ENCODE results near the gene ENTREP3.

The ENTREP3 gene

DNA sequence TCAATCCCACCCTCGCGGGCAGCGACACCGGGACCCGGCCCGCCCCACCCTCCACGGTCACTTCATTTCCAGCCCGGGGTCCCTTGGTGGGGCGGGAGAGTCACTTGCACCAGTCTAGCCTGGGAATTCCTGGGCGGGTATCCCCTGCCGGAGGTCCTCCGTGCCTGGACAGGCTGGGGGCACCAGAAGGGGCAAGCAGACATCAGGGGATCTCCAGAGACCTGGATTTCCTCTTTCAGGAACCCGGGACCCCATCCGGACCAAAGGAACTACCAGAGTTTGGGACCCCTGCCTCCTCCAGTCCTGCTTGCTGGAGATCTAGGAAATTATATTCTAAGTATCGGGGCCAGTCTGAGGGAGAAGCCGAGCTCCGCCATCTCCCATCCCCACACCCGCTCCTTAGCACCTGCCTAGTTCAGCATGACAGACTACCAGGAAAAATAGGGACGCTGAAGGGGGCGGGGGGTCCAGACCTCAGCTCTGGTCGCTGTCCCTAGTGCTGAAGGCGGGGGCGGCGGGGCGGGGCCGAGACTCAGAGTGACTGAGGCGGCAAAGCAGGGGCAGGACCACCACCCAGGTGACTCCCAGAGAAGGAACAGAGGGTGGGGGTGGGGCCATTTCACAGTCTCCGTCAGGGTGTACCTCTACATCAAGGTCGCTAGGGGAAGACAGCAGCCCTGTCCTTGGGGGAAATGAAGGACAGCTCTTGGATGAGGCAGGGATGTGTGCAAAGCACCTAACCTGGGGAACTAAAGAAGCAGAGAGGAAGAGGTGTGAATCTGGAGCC, 22.8 kb upstream of the ENTREP3 start:
- peak; percentile 71 for DNase-seq (ENCODE audit: low read depth, low spot score)

DNA sequence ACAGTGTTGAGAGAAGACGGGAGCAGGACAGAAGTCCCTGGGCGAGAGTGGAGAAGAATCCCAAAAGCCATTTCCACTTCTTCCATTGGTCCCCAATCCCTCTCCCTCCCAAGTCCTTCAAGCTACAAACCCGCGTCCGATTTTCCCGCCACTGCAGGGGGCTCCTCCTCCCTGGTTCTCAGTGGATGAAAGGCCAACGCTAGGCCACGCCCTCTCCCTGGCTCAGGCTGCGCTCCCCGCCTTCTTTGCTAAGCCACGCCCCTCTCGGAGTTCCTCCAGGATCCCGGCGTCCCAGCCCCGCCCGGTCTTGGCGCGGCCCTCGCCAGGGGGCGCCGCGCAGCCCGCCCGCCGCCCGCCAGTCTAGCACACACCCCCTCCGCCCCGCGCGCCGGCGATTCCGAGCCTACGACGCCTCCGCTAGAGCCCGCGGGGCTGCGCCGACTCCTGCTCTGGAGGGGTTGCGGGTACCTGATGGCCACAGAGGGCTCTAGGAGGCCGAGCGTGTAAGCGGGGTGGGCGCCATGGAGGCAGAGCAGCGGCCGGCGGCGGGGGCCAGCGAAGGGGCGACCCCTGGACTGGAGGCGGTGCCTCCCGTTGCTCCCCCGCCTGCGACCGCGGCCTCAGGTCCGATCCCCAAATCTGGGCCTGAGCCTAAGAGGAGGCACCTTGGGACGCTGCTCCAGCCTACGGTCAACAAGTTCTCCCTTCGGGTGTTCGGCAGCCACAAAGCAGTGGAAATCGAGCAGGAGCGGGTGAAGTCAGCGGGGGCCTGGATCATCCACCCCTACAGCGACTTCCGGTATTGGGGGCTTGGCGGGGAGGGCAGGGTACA, 22.0 kb upstream of the ENTREP3 start, which contains the start of gene HCN3:
Gene HCN3, plus strand, starts transcription at position 394 of the 832 bp plus-strand sequence. Its CDS starts 128 bp downstream, at position 522.
- DNase-seq (ENCODE audit: low read depth, low spot score), result peak; percentile 99

DNA sequence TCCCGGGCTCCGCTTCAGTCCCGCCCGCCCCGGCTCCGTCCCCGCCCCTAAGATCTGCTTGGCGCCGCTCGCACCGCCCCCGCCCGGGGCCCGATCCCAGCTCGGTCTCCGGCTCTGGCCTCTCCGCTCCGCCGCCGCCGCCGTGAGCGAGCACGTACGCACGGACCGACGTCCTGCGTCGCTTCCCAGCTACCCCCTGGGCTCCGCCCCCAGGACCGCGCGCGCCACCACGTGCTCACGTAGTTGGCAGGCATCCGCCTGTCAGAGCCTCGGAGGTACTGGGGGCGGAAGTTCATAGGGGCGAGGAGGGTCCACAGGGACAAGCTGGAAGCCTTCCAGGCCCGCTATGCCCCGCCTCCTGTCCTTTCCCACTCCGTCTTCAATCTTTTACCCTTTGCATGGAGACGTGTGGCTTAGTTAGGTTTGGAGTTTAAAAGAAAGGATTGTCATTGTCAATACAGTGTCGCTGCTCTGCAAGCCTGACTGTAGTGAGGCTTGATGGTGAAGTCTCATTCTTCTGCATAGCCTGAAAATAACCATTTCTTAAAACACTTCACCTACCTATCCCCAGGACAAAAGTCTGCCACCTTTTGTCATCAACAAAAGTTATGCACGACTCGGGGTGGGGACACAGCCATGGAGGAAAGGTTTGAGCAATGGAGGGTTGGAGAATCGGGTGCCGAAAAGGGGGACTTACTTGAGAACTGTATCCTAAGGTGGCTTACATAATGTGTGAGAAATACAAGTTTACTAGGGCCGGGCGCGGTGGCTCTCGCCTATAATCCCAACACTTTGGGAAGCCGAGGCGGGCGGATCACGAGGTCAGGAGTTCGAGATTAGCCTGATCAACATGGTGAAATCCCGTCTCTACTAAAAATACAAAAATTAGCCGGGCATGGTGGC, 18.3 kb upstream of the ENTREP3 start, which contains the start of gene CLK2:
Gene CLK2, minus strand, starts transcription at position 162 of the 903 bp plus-strand sequence. CDS start 2,527 bp downstream, outside the sequence.
- peak; percentile 98 for DNase-seq (ENCODE audit: low read depth, low spot score)

DNA sequence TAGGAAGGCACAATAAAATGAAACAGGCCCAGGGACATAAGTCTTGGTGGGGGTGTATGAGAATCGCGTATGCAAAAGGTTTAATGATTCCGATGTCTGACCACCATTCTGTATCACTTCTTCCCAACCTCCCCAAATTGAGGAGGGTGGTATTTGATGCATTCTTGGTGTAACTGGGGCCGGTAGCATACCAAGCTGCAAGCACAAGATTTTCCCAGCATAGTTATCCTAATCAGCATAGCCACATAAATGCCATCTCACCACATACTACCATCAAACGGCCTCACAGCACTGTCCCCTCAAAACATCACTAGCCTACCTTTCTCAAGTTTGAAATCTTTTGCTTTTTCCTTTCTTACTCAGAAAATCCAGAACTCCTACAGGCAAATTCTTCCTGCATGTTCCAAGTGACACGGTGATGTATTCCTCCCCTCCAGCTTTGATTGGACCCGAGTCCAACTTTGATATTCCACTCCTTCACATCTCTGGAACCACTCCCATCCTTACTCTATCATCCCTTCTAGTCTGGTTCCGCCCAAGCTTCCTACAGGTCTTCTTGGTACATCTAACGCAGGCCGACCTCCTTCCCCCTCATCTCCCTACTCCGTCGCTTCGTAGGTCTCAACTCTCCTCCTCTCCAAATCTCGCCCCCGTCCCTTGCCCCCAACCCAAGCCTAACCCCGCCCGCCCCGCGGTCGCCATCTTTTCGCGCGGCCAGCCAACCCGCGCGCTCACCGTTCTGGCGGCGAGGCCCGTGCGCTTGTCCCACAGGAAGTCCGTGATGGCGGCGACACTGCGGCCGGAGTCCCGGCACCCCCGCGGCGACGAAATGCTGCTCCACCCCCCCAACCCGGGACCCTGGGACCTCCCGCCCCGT, 17.4 kb upstream of the ENTREP3 start:
- DNase-seq (ENCODE audit: low read depth, low spot score), result peak; percentile 77

DNA sequence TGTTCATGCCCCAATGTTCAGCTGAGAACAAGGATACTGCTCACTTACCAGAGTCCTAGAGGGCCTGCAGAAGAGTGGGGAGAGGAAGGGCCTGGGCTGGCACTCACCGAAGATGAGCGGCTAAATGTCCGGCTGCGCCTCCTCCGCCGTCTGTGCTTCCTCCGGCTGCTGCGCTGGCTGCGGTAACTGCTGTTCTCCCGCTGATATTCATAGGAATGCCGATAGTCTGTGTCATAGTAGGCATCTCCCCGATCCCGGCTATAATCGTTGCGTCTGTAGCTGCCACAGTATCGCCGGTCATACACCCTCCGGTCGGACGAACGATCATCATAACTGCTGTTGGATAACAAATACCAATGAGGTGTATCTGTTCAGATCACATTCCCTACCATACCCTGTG, 14.1 kb upstream of the ENTREP3 start:
- no peak for DNase-seq (ENCODE audit: low read depth, low spot score)

DNA sequence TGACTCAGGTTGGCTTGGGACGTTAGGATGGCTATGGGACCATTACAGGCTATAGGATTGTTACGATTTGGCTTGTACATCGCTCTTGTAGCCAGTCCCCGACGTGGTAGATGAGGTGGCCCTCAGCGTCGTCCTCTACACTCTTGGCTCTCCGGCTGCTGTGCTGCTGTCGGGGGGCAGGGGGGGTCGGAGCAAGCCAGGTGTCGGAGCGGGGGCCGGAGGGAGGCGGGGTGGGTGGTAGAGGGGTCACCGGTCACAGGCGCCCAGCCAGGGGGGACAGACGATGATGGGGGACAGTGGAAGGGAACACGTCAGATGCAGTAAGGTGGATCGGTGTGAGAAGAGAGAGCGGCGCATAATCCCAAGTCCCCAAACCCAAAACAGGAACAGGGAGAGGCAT, 13.3 kb upstream of the ENTREP3 start:
- DNase-seq (ENCODE audit: low read depth, low spot score), result no peak

DNA sequence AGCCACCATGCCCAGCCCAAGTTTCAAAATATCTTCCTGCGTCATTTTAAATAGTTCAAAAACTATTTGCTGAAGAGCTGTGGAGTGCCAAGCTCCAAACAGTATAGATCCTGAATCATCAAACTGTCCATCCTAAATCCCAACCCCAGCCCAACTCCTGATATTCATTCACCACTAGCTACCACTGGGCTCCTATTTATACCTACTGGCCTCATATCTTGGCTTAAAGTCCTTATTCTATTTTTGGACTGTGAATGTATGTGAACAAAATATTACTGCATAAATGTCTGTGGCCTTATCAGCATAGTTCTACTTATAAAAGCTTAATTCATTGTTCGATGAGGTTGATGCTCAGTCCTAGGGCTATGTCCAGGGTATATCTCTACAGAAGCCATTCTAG, 12.1 kb upstream of the ENTREP3 start:
- no peak for DNase-seq (ENCODE audit: low read depth, low spot score)

DNA sequence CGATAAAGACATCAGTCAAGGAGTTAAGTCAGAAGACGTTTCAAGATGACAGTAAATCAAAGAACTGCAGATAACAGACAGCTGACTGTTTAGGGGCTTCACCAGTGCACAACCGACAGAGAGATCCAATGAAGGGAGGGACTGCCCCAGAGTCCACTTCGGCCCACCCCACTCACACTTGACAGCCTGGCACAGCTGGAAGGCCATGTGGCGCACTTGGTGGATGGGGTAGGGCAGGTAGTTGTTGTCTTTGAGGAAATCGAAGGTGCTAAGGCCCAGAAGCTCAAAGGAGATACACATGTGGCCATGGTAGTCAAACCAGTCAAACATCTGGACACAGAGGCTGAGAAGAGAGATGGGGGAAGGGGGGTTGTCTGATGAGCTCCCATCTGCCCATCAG, 11.3 kb upstream of the ENTREP3 start:
- DNase-seq (ENCODE audit: low read depth, low spot score), result no peak

DNA sequence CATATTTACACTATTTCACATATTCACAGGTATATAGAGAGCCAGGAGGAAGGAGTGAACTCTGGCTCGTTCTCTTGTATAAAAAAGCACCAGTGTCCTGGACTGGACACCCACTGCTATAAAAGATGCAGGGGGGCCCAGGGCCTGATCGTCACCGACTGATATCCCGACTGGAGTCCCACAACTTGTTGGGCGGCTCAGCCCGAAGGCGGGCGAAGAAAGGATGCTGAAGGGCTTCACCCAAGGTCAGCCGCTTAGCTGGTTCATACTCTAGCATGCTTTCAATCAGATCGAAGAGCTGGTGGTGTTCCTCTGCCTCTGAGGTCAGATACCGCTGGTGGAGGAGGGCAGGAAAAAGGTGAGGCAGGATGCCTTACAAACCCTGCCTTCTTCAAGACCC, 7.8 kb upstream of the ENTREP3 start:
- no peak for DNase-seq (ENCODE audit: low read depth, low spot score)

DNA sequence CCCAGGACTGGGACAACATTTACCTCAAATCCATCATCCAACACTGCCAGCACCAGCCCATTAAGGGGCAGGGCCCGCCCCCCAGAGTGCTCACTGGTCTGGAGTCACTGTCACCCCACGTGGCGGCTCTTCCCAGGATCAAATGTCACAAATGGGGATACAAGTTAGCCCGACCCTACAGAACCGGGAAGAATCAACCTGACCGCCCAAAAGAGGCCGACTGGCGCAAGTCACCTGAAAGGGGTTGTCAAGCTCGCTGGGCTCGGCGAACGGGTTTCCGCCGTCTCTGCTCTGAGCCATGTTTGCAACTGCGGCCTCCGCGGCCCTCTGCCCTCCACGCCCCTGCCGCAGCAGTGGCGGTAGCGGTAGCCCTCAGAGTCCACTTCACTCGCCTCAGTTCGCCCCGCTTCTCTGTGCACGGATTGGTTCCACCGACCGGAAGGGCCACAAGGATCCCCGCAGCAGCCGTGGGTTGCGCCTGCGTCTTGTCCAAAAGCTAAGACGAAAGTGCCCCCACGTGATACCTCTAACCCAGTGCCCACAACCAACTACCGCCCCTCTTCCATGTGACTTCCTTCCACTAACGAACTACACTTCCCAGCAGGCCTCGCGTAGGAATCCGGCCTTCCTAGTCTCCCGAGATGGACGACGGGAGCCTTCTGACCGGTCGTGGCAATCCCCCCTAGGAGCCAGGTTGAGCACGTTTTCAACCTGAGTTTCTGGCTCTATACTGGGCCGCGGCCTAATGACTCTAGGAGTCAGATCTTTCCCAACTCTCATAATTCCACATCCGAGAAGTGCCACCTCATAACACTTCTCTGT, 6.8 kb upstream of the ENTREP3 start, which contains the start of gene SCAMP3:
Gene SCAMP3, minus strand, starts transcription at position 509 of the 822 bp plus-strand sequence. Its CDS starts 209 bp downstream, at position 300.
- DNase-seq (ENCODE audit: low read depth, low spot score), result peak; percentile 99

DNA sequence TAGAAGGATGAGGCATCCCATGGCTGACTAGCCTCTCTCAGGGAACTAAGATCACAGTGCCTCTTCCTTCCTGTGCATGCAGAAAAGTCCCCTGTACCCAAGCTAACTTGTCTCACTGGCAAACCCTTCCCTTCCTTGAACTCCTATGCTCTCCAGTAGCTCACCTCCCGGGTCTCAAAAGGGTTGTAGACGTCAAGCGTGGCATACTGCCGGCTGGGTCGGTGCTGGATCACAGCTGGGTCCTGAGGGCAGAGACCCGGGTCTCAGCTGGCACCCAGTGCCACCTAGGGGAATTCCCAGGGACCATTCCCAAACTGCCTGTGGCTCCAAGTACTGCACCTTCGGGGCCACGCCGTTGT, 6.2 kb upstream of the ENTREP3 start:
- DNase-seq (ENCODE audit: low read depth, low spot score), result no peak

DNA sequence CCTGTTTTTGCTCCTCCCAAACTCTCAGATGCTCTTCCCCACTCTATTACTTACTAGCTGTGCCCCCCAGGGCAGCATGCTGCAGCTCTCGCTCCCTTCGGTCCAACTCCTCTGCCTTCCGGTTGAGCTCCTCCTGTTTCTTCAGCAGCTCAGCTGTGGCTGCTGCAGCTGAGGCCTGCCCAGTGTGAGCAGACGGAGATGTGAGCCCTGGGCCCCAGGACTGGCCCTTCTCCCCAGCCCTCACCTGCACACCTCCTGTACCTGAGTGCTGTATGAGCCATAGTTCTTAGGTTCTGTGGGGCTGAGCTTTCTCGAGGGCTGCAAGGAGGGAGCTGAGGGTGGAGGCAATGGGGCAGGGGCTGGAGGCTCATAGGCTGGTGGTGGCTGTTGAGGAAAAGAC, 5.0 kb upstream of the ENTREP3 start:
- DNase-seq (ENCODE audit: low read depth, low spot score), result no peak

DNA sequence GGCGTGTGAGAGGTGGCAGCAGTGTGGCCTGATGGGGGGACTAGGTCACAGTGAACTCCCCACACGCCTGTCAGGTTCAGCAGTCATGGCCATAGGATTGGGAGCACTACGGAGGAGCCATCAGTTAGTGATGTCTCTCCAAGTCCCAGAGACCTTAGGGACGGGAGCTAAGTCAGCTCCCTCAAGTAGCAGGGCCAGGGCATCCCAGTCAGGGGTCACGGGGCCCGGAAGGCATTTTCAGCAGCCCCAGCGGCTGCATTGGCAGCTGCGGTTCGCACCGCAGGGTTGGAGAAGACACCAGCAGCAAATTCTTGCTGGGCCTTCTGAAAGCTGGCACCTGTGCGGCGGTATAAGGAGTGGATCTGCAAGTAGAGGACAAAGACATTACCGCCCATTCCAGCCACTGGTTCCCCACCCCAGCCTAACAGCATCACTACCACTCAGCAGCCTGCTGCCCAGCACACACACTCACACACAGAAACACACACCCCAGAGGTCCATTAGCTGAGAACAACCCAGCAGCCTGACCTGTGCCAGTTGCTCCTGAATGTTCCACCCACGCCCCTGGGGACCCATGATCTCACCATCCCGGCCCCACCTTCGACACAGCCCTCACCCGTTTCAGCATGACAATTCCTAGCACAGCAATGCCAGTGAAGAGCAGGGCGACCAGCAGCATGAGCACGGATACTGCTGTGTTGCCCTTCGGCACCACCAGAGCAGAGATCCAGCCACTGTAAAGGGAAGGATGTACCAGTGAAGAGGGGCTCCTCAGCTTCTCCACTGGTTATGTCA, 972 bp upstream of the ENTREP3 start:
- DNase-seq (ENCODE audit: low read depth, low spot score), result no peak

DNA sequence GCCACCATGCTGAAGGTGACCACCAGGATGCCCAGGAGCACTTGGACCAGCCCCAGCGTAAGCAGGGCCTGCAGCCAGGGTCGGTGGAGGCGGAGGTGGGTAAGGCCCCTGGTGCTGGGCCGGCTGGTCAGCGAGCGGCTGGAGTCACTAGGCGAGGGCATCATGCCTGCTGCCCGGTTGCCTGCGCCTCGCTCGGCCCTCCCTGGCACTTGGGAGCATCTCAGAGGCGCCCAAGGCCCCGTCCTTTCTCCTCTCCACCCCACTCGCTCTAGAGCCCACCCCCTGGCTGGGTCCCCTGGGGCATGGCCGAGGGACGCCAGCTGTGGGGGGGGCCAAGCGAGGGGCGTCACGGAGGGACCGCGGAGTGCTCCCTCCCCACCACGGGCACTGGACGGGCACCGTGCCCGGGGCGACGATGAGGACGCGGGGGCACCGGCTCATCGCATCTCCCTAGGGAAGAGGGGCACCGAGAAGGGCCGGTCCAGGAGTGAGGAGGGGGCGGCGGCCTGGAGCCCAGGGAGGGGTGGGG, 505 bp downstream of the ENTREP3 start:
- DNase-seq (ENCODE audit: low read depth, low spot score), result peak; percentile 55

DNA sequence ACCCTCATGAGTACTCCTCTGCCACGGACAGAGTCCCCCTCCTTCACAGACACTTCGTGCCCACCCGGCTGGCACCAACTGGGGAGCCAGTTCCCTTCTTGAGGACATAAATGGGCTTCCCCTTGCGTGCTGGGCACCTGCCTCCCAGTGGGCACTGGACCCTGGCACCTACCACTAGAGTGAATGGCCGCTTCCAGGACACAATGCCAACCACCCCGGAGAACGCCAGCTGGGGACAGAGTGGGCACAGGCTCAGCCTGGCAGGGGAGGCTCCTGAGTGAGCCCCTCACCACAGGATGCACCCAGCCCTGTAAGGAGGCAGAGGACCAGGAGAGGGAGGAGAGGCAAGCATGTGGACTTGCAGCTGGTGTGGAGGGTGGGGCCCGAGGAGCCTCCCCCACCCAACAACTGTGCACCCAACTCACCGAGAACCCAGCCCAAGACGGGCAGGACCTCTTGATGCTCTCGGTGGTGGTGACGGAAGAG, 1.0 kb downstream of the ENTREP3 start:
- no peak for DNase-seq (ENCODE audit: low read depth, low spot score)

DNA sequence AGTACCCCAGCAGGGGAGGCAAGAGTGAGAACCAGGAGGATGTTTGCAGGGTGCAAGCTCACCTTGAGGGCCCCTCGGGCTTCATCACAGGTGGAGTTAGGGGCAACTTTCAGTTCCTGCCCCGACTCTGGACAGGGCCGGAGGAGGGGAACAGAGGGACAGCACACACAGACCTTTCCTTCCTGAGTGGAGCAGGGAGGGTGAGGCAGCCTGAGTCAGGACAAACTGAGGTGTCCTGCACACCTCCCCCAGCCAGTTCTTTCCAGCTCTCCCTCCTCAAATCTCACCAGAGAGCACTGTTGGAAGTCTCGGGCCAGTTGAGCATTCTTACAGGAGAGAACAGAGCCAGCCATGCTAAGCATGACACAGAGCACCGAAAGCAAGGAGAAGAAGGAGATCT, 1.5 kb downstream of the ENTREP3 start:
- peak; percentile 34 for DNase-seq (ENCODE audit: low read depth, low spot score)

DNA sequence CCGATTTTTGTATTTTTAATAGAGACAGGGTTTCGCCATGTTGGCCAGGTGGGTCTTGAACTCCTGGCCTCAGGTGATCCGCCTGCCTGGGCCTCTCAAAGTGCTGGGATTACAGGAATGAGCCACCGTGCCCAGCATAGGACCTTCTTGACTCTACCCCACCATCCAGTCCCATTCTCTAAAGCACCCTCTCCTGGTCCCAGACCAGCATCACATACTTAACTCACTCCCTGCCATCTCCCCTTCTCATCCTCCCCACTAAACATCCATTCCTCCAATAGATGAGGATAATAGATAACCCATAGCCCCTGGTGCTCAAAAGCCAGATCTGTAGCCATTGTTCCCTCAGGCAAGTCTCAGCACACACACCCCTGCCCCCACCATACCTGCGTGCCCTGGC, 2.1 kb downstream of the ENTREP3 start:
- DNase-seq (ENCODE audit: low read depth, low spot score), result peak; percentile 28

DNA sequence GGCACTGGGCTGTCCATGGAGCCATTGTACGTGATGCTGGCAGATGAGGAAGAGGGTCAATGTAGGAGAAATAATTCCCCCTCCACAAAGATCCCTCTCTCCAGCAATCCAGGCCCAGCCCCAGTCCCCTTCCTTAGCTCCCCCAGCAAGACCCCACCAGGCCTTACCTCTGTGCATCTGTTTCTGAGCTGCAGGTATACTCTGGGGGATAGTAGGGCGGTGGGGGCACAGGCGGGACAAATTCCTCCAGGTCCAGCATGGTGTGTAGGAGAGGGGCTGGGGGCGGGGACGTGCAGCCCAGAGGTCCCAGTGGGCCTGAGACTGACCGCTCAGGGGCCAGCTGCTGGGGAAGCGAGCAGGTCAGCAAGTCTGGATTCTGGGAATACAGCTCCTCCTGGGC, 3.7 kb downstream of the ENTREP3 start:
- DNase-seq (ENCODE audit: low read depth, low spot score), result no peak

Data from astrocyte of the hippocampus (primary cell).